ENCODE measurements around the gene MAN1C1.

- TF ChIP-seq POLR2A (IDR thresholded peaks at IDR 0.05; ENCODE audit: low read depth, low read length) (no peak), POLR2AphosphoS5 (IDR thresholded peaks at IDR 0.05; ENCODE audit: low read depth, low read length) (no peak)
Observed at GRCh38 chr1:25809929-25810328, 193.3 kb downstream of the MAN1C1 start.

Measured in GM12891 (cell line).